ENCODE data around the gene PMVK. TPM values are rescaled to one million over a fixed set of nuclear protein-coding genes. Genes with fewer than 3 reads are reported as not detected.

The PMVK gene
- polyA plus RNA-seq, 1 donor from 2014 or later = 21.1 TPM

DNA sequence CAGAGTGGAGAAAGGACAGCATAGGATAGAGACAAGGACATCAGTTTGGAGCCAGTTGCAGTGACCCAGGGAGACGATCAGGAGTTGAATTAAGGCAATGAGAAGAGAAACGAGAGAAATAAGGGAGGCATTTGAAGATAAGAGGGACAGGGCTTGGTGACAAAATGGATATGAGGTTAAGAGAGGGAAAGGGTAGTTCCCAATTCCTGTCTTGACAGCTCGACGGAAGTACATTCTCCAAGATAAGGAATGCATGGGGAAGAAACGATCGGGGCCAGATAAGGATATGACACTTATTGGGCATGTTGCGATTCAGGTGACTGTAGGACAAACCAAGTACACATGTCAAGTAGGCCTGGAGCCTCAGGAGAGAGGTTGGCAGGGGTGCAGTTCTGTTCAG lies 47.8 kb downstream of the PMVK start:
- Histone ChIP-seq H3K27ac (ENCODE audit: low read length) (no peak overlapping the region), H3K9ac (ENCODE audit: low read length) (no peak overlapping the region), H3K4me2 (ENCODE audit: low read length) (no peak overlapping the region), H3K79me2 (replicated peaks; ENCODE audit: insufficient read depth, low read length) (no peaks in the 10 kb centered on the region), H3K36me3 (ENCODE audit: insufficient read depth, low read length) (no peaks in the 10 kb centered on the region), H3F3A (ENCODE audit: insufficient read depth, low read length, poor library complexity, severe bottlenecking) (no peaks in the 10 kb centered on the region), H3K27me3 (ENCODE audit: insufficient read depth, low read depth, low read length) (no peaks in the 10 kb centered on the region), H4K20me1 (ENCODE audit: insufficient read depth) (no peaks in the 10 kb centered on the region), H3K9me3 (ENCODE audit: low read length) (peaks cover 6% of the 10 kb centered on the region), H3K9me2 (ENCODE audit: insufficient read depth, low read length) (no peaks in the 10 kb centered on the region), H3K4me3 (ENCODE audit: low read length) (no peak overlapping the region), H2AFZ (ENCODE audit: low read depth, low read length) (no peak overlapping the region)
- TF ChIP-seq TAF1 (IDR thresholded peaks at IDR 0.05; ENCODE audit: low read depth) (no peak), EP300 (conservative IDR thresholded peaks at IDR 0.05; ENCODE audit: poor library complexity, severe bottlenecking) (no peak), MXI1 (conservative IDR thresholded peaks at IDR 0.05; ENCODE audit: poor library complexity, severe bottlenecking) (no peak), SMC3 (conservative IDR thresholded peaks at IDR 0.05; ENCODE audit: poor library complexity) (no peak), POLR2AphosphoS5 (IDR thresholded peaks at IDR 0.05) (no peak)
- TF ChIP-seq, protein P1, sequence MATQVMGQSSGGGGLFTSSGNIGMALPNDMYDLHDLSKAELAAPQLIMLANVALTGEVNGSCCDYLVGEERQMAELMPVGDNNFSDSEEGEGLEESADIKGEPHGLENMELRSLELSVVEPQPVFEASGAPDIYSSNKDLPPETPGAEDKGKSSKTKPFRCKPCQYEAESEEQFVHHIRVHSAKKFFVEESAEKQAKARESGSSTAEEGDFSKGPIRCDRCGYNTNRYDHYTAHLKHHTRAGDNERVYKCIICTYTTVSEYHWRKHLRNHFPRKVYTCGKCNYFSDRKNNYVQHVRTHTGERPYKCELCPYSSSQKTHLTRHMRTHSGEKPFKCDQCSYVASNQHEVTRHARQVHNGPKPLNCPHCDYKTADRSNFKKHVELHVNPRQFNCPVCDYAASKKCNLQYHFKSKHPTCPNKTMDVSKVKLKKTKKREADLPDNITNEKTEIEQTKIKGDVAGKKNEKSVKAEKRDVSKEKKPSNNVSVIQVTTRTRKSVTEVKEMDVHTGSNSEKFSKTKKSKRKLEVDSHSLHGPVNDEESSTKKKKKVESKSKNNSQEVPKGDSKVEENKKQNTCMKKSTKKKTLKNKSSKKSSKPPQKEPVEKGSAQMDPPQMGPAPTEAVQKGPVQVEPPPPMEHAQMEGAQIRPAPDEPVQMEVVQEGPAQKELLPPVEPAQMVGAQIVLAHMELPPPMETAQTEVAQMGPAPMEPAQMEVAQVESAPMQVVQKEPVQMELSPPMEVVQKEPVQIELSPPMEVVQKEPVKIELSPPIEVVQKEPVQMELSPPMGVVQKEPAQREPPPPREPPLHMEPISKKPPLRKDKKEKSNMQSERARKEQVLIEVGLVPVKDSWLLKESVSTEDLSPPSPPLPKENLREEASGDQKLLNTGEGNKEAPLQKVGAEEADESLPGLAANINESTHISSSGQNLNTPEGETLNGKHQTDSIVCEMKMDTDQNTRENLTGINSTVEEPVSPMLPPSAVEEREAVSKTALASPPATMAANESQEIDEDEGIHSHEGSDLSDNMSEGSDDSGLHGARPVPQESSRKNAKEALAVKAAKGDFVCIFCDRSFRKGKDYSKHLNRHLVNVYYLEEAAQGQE (IDR thresholded peaks at IDR 0.05; ENCODE audit: borderline replicate concordance) = no peak

DNA sequence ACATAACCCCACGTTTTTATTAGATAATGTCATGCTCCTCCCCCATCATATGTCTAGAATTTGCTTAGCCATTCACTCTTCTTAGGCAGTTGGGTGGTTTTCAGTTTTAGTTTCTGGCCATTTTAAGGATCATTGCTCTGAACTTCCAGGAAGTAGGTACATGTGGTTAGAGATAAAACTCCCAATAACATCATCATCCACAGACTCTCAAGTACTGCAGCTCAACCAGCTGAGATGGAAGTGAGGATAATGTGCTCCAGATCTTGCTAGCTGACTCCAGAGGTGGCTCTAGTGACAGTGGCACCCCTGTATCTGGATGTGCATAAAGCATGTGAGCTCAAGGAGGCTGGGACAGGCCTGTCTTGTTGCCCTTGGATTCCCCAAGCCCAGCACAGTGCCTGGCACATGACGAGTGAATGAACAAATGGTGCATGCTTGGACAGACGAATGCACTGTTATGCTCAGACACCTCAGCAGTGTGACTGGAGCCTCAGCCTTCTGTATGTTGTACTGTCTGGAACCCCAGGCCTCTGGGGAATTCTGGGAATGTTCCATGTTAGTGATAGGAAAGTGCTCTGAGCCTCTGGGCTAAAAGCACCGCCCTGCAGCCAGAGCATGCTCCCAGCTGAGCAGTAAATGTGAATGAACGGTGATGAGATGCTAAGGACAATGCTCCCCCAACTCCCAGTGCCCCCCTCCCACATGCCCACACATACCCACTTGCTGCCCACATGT lies 50.1 kb downstream of the PMVK start:
- H3K27ac ChIP-seq (ENCODE audit: low read length) = no peak overlapping the region
- no peak overlapping the region for H3K4me3 ChIP-seq (ENCODE audit: low read length)
- H3K36me3 ChIP-seq (ENCODE audit: insufficient read depth, low read length) = no peaks in the 10 kb centered on the region
- no peaks in the 10 kb centered on the region for H3K9me2 ChIP-seq (ENCODE audit: insufficient read depth, low read length)
- TF ChIP-seq, protein P1 (IDR thresholded peaks at IDR 0.05; ENCODE audit: borderline replicate concordance) = no peak
- TF ChIP-seq EZH2 (IDR thresholded peaks at IDR 0.05; ENCODE audit: borderline replicate concordance, insufficient read depth, low read length, poor library complexity, severe bottlenecking) (no peak), EP300 (conservative IDR thresholded peaks at IDR 0.05; ENCODE audit: poor library complexity, severe bottlenecking) (no peak), MXI1 (conservative IDR thresholded peaks at IDR 0.05; ENCODE audit: poor library complexity, severe bottlenecking) (no peak), TAF1 (IDR thresholded peaks at IDR 0.05; ENCODE audit: low read depth) (no peak), POLR2AphosphoS5 (IDR thresholded peaks at IDR 0.05) (no peak), RAD21 (conservative IDR thresholded peaks at IDR 0.05) (no peak), SMC3 (conservative IDR thresholded peaks at IDR 0.05; ENCODE audit: poor library complexity) (no peak)
- TF ChIP-seq, protein P2, sequence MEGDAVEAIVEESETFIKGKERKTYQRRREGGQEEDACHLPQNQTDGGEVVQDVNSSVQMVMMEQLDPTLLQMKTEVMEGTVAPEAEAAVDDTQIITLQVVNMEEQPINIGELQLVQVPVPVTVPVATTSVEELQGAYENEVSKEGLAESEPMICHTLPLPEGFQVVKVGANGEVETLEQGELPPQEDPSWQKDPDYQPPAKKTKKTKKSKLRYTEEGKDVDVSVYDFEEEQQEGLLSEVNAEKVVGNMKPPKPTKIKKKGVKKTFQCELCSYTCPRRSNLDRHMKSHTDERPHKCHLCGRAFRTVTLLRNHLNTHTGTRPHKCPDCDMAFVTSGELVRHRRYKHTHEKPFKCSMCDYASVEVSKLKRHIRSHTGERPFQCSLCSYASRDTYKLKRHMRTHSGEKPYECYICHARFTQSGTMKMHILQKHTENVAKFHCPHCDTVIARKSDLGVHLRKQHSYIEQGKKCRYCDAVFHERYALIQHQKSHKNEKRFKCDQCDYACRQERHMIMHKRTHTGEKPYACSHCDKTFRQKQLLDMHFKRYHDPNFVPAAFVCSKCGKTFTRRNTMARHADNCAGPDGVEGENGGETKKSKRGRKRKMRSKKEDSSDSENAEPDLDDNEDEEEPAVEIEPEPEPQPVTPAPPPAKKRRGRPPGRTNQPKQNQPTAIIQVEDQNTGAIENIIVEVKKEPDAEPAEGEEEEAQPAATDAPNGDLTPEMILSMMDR (IDR thresholded peaks at IDR 0.05; ENCODE audit: poor library complexity, severe bottlenecking) = no peak
- no peak overlapping the region for H3K9ac ChIP-seq (ENCODE audit: low read length)
- no peaks in the 10 kb centered on the region for H3K9me3 ChIP-seq (ENCODE audit: low read length)
- H3F3A ChIP-seq (ENCODE audit: insufficient read depth, low read length, poor library complexity, severe bottlenecking) = no peaks in the 10 kb centered on the region
- no peak overlapping the region for H2AFZ ChIP-seq (ENCODE audit: low read depth, low read length)
- H4K20me1 ChIP-seq (ENCODE audit: insufficient read depth) = no peaks in the 10 kb centered on the region
- H3K27me3 ChIP-seq (ENCODE audit: insufficient read depth, low read depth, low read length) = no peaks in the 10 kb centered on the region
- H3K4me2 ChIP-seq (ENCODE audit: low read length) = no peak overlapping the region
- no peaks in the 10 kb centered on the region for H3K79me2 ChIP-seq (replicated peaks; ENCODE audit: insufficient read depth, low read length)
